GM18861 (cell line): ENCODE measurements around the gene RNF175.

ENCODE experiments used
- ATAC-seq: cut with Tn5 transposase; IDR thresholded peaks from one replicate; pipeline ENCODE4 v1.9.1; 2021; ENCODE audit not compliant: unreplicated experiment

RNF175 gene

DNA sequence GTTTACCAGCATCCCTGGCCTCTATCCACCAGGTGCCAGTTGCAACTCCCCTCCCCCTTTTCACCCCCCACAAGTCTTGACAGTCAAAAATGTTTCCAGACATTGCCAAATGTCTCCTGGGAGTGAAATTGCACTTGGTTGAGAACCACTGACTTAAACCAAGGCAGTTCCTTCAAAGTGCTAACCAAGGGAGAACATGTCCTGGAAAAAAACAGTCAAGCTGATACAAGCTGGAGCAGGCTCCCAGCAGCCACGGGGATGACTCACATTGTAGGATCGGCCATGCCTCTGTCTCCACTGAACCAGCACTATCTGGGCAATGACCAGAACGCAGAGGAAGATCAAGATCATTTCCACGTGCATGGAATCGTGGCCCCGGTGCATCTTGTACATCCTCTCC lies 11.4 kb downstream of the RNF175 start:
- no peak for ATAC-seq

DNA sequence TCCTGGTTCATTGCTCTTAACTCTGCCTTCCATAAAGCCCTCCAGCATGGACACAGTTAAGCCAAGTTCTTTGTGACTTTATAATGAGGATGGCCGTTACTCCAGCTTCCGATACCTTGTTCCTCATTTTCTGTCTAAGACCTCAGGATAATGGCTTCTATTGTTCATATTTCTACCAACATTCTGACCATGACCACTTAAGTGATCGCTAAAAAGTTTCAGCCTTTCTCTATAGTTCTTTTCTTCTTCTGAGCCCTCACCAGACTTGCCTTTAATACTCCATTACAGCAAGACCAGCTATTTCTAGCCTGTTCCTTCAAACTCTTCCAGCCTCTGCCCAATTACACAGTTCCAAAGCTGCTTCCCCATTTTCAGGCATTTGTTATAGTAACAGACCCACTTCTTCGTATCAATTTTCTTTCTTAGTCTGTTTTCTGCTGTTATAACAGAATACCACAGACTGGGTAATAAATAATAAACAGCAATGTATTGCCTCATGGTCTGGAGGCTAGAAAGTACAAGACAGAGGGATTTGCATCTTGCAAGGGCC lies 12.3 kb downstream of the RNF175 start:
- no peak for ATAC-seq

DNA sequence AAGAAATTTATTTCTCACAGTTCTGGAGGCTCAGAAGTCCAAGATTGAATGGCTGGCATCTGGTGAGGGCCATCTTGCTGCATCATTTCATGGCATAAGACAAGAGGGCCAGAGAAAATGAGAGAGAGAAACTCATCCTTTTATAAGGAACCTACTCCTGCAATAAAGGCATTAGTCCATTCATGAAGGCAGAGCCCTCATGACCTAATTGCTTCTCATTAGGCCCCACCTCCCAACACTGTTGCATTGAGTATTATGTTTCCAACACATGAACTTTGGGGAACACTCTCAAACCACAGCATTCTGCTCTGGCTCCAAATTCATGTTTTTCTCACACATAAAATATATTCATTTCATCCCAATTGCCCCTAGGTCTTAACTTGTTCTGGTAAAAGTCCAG lies 14.2 kb downstream of the RNF175 start:
- no peak for ATAC-seq

DNA sequence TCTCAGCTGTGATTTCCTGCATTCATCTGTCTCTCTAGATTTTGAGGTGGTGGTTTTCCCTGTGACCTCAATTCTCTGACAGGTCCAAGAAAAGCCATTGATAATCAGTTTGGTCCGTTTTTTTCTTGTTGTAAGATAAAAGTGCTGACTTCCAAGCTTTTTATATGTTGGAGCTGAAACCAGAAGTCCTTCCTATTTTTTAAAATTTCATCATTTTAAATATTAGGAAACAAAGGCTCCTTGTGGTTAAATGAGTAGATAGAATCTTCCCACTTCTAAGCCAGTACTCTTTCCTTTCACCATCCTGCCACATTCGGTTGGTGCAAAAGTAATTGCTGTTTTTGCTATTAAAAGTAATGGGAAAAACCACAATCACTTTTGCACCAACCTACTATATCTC lies 18.3 kb downstream of the RNF175 start:
- no peak for ATAC-seq

DNA sequence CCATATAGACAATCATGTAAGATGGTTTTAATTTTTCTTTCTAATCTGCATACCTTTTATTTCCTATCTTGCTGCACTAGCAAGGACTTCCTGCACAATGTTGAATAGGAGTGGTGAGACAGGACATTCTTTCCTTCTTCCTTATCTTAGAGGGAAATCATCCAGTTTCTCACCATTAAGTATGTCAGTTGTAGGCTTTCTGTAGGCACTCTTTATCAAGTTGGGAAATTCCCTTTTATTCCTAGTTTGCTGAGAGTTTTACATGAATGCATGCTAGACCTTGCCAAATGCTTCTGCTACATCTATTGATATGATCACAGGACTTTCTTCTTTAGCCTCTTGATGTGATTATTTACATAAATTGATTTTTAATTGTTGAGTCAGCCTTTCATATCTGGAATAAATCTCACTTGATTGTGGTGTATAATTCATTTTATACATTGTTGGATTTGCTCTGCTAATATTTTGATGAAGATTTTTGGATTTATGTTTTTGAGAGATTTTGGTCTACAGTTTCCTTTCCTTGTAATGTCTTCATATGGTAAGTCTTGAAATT lies 23.8 kb downstream of the RNF175 start:
- no peak for ATAC-seq

DNA sequence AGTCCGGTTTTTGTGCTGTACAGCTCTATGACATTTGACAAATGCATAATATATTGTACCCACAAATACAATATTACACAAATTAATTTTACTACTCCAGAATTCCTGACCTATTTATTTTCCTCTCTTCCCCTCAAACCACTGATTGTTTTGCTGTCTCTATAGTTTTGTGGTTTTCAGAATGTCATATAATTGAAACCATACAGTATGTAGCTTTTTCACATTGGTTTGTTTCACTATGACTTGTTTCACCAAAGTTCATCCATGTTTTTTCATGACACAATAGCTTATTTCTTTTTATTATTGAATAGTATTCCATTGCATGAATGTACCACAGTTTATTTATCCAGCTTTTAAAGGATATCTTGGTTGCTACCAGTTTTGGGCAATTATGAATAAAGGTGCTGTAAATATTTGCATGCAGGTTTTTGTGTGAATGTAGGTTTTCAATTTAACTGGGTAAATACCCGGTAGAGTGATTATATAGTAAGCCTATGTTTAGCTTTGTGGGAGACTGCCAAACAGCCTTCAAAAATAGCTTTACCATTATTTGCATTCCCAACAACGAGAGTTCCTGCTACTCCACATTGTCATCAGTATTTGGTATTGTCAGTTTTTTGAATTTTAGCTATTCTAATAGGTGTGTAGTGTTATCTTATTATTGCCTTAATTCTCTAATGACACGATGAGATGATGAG lies 25.9 kb downstream of the RNF175 start:
- ATAC-seq, result peak; percentile 66

- no peak for ATAC-seq
Observed at GRCh38 chr4:153731239-153731638, 28.6 kb downstream of the RNF175 start.

DNA sequence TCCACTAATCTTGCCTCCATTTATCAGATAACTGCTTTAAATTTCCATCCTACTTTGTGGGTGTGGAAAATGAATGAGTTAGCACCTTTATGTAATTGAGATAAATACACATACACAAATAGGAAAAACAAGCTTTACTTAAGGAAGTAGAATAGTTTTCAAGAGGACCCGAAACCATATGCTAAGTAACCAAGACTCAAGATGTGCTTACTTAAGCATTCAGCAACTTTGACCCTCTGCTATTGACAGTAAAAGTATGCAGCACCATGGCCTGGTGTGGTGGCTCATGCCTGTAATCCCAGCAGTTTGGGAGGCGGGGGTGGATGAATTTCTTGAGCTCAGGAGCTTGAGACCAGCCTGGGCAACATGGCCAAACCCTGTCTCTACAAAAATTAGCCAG lies 29.9 kb downstream of the RNF175 start:
- no peak for ATAC-seq

- peak; percentile 45 for ATAC-seq
Observed at GRCh38 chr4:153728660-153729059, 31.2 kb downstream of the RNF175 start.

DNA sequence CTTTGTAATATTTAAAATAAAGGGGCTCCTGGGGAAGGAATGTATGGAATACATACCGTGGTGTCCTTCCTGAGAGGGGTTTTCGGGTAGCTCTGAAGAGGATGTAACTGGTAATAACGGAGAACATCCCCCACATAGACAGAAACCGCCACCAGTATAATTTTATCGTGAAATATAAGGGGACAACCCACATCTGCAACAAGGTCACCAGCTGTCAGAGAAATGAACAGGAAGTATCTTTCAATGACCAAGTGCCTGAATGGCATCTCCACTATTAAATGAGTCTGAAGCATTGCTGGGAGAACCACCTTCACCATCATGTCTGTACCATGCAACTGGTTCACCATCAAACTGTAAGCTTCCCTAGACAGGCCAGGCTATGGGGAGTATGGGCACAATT lies 31.7 kb downstream of the RNF175 start:
- peak; percentile 33 for ATAC-seq

GRCh38 chr4:153725831-153726154 lies 34.0 kb downstream of the RNF175 start:
- ATAC-seq, result no peak

- ATAC-seq, result no peak
Observed at GRCh38 chr4:153725136-153725830, 34.5 kb downstream of the RNF175 start.

DNA sequence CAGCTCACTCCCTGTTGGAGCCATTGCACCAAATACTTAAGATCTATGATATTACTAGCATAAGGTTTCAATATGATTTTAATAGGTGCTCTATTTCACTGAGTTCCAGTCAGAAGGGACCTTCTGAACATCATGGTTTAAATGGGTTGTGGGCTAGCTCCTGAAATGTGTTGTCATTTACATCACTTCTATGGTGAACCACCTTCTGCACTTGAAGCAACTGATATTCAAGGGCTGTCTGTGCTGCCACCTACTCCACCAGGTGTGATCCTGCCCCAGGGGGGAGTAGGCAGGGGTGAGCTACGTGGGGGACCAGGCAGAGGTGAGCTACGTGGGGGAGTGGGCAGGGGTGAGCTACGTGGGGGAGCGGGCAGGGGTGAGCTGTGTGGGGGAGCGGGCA lies 35.2 kb downstream of the RNF175 start:
- no peak for ATAC-seq

DNA sequence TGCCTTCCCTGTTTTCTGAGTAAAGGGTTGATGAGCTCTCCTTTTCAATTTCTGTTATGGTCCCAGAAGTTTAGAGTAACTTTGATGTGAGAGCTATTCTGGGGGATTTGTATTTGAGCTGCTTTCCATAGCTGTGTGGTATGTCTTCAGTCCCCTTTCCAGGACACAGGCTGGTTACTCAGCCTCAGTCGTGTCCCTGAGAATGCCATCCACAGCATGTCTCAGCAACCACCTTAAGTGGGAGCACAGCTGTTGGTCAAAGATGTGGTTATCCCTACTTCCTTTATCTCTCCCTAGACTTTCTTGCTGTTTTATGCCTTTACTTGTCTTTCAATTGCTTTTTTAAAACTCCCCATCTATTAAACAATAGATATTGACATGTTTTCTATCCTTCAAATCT lies 37.8 kb downstream of the RNF175 start:
- no peak for ATAC-seq

GRCh38 chr4:153713866-153714646 lies 45.8 kb downstream of the RNF175 start:
- peak; percentile 51 for ATAC-seq

DNA sequence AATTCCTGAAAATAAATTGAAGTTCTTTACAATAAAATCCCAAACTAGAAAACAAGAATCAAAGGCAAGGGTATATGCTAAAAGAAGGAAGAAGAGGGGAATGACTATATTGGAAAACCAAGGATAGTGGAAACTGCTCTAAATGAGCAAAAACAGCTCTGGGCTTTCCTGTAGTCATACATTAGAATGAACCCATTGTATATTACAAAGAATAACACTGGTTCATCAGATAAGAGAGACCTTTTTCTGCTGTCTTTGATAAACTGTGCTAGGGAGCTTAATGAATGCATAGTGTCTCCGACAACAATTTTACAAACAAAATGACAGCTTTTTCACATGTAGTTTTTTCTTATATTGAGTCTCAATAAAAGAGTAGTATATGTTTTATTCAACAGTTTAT lies 49.1 kb downstream of the RNF175 start:
- ATAC-seq, result no peak

DNA sequence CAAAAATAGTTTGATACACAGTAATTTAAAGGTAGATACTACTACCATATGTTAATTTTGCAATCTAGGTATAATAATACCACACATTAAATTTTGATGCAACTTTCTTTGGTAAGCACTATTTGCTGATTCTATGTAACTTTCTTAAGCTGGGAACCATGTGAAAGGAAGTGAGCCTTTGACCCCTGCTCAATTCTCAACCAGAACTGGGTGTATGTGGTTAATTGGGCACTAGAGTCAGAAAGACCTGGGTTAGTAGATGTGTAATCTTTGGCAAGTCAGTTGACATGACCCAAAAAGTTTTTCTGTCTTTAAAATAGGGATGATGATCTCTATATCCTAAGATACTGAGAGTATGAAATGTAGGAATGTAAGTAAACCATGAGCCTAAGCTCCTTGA lies 53.3 kb downstream of the RNF175 start:
- ATAC-seq, result peak; percentile 34

GRCh38 chr4:153705743-153706468 lies 53.9 kb downstream of the RNF175 start:
- peak; percentile 76 for ATAC-seq

- no peak for ATAC-seq
Observed at GRCh38 chr4:153704522-153704921, 55.3 kb downstream of the RNF175 start.

GRCh38 chr4:153684971-153685371 lies 74.9 kb downstream of the RNF175 start:
- peak; percentile 8 for ATAC-seq
